Body of pancreas (tissue), 4 donors: ENCODE measurements around the gene TCF21.

Experiments
- CTCF ChIP-seq, 7 experiments: fragments of 450-650 bp in 4 of 7; fragments of 200-600 bp in 3 of 7; sonication (generic) in 3 of 7; IDR thresholded peaks; one replicate each; pipeline ENCODE4 v1.5.1; 2016 to 2019; ENCODE audit warnings: antibody characterized with exemption in 7 of 7
- POLR2A ChIP-seq, 3 donors: fragments of 450-650 bp; IDR thresholded peaks; one replicate each; pipeline ENCODE4 v1.6.1; 2016; ENCODE audit warnings: antibody characterized with exemption in 3 of 3, mild to moderate bottlenecking in 2 of 3

DNA sequence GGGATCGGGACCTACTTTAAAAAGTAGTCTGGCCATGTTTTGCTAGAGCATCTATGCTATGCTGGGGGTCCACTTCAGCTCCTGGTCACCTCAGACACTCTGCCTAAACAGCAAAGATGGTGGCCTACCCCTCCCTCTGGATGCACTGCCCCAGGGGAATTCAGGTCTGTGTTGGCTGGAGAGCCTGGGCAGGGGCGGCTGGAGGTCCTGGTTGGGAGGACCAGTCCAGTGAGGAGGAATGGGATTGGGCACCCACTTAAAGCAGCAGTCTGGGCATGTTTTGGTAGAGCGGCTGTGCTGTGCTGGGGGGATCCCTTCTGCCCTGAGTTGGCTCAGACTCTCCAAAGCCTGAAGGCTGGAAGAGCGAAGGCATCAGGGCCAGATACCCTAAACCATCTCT lies 23.2 kb upstream of the TCF21 start:
- TF ChIP-seq CTCF (IDR thresholded peaks at IDR 0.05) (no peak), POLR2A (IDR thresholded peaks at IDR 0.05) (no peak)
